ENCODE data around the gene TTYH3. TPM values are rescaled to one million over a fixed set of nuclear protein-coding genes. Genes with fewer than 3 reads are reported as not detected.

The TTYH3 gene
- total RNA-seq, 1 donor from 2014 or later: 33.9 TPM

- peaks cover 26% of the 10 kb centered on the region for H3K4me1 ChIP-seq
- H3K9me3 ChIP-seq: no peaks in the 10 kb centered on the region
- H3K4me3 ChIP-seq: no peak overlapping the region
- no peaks in the 10 kb centered on the region for H3K27me3 ChIP-seq
- no peak for DNase-seq (ENCODE audit: extremely low spot score in 2 of 2)
- H3K36me3 ChIP-seq: no peaks in the 10 kb centered on the region
- intact Hi-C loops (cut with DNase I): no loop called here
- no peak for TF ChIP-seq POLR2AphosphoS5 (IDR thresholded peaks at IDR 0.05; ENCODE audit: insufficient read depth in 1 of 2, low read depth in 1 of 2)
- no peak for TF ChIP-seq POLR2A (IDR thresholded peaks at IDR 0.05)
- no peak for TF ChIP-seq CTCF (IDR thresholded peaks at IDR 0.05)
- no peak overlapping the region for H3K27ac ChIP-seq
Measured at GRCh38 chr7:2610466-2610865, 21.3 kb upstream of the TTYH3 start.

- no peak for TF ChIP-seq POLR2AphosphoS5 (IDR thresholded peaks at IDR 0.05; ENCODE audit: insufficient read depth in 1 of 2, low read depth in 1 of 2)
- no peak for TF ChIP-seq POLR2A (IDR thresholded peaks at IDR 0.05)
- no peak for TF ChIP-seq CTCF (IDR thresholded peaks at IDR 0.05)
- no peak for DNase-seq (ENCODE audit: extremely low spot score in 2 of 2)
- Histone ChIP-seq H3K27me3 (no peaks in the 10 kb centered on the region), H3K27ac (no peak overlapping the region), H3K4me1 (peaks cover 26% of the 10 kb centered on the region), H3K9me3 (no peaks in the 10 kb centered on the region), H3K4me3 (no peak overlapping the region), H3K36me3 (no peaks in the 10 kb centered on the region)
- intact Hi-C loops (cut with DNase I): no loop called here
Measured at GRCh38 chr7:2610898-2611297, 20.9 kb upstream of the TTYH3 start.

- H3K27ac ChIP-seq: no peak overlapping the region
- intact Hi-C loops (cut with DNase I): no loop called here
- H3K27me3 ChIP-seq: no peaks in the 10 kb centered on the region
- no peak for DNase-seq (ENCODE audit: extremely low spot score in 2 of 2)
- TF ChIP-seq POLR2AphosphoS5 (IDR thresholded peaks at IDR 0.05; ENCODE audit: insufficient read depth in 1 of 2, low read depth in 1 of 2): no peak
- no peak for TF ChIP-seq CTCF (IDR thresholded peaks at IDR 0.05)
- TF ChIP-seq POLR2A (IDR thresholded peaks at IDR 0.05): no peak
- H3K36me3 ChIP-seq: no peaks in the 10 kb centered on the region
- no peaks in the 10 kb centered on the region for H3K9me3 ChIP-seq
- H3K4me3 ChIP-seq: no peak overlapping the region
- H3K4me1 ChIP-seq: peaks cover 24% of the 10 kb centered on the region
Measured at GRCh38 chr7:2611401-2611800, 20.4 kb upstream of the TTYH3 start.

- Histone ChIP-seq H3K27ac (no peak overlapping the region), H3K27me3 (no peaks in the 10 kb centered on the region), H3K4me1 (peaks cover 21% of the 10 kb centered on the region), H3K36me3 (no peaks in the 10 kb centered on the region), H3K9me3 (no peaks in the 10 kb centered on the region), H3K4me3 (no peak overlapping the region)
- TF ChIP-seq POLR2AphosphoS5 (IDR thresholded peaks at IDR 0.05; ENCODE audit: insufficient read depth in 1 of 2, low read depth in 1 of 2): no peak
- TF ChIP-seq CTCF (IDR thresholded peaks at IDR 0.05): no peak
- TF ChIP-seq POLR2A (IDR thresholded peaks at IDR 0.05): no peak
- DNase-seq (ENCODE audit: extremely low spot score in 2 of 2): no peak
- intact Hi-C loops (cut with DNase I): no loop called here
Measured at GRCh38 chr7:2611922-2612321, 19.9 kb upstream of the TTYH3 start.

GRCh38 chr7:2612445-2613097 lies 19.2 kb upstream of the TTYH3 start:
- Histone ChIP-seq H3K27ac (no peak overlapping the region), H3K9me3 (no peaks in the 10 kb centered on the region), H3K4me3 (no peak overlapping the region), H3K4me1 (peaks cover 25% of the 10 kb centered on the region), H3K36me3 (no peaks in the 10 kb centered on the region), H3K27me3 (no peaks in the 10 kb centered on the region)
- intact Hi-C loops (cut with DNase I): no loop called here
- no peak for TF ChIP-seq CTCF (IDR thresholded peaks at IDR 0.05)
- DNase-seq (ENCODE audit: extremely low spot score in 2 of 2): no peak

Measured in vagina (tissue), 2 donors.